DOHH2 (cell line): ENCODE measurements around the gene ANKRD40CL.

Source experiments
- EZH2phosphoT487 ChIP-seq: fragments of 200-600 bp; sonication (generic); IDR thresholded peaks from 2 replicates; pipeline ENCODE4 v1.6.1; 2017; ENCODE audit warnings: borderline replicate concordance, mild to moderate bottlenecking, antibody characterized with exemption, low read length, moderate library complexity, mixed read lengths
- TF ChIP-seq, protein P1 (sequence below): fragments of 200-600 bp; sonication (generic); IDR thresholded peaks from one replicate; pipeline ENCODE4 v1.5.1; 2014; ENCODE audit warnings: antibody characterized with exemption, mild to moderate bottlenecking, low read depth, low read length; ENCODE audit not compliant: poor library complexity, severe bottlenecking

DNA sequence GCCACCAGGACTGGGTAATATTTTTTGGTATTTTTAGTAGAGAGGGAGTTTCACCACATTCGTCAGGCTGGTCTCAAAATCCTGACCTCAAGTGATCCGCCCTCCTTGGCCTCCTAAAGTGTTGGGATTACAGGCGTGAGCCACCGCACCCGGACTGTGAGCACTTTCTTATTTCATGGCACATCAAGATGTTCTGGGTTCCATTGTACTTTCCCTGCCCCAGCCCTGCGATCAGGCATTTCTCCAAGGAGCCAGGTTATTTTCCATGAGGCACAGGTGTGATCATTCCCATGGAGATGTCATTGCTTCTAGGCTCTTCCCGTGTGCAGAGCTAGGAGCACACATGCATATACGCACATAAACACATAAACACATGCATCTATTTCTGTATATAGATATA is 2.6 kb upstream of the ANKRD40CL start:
- TF ChIP-seq, protein P1, sequence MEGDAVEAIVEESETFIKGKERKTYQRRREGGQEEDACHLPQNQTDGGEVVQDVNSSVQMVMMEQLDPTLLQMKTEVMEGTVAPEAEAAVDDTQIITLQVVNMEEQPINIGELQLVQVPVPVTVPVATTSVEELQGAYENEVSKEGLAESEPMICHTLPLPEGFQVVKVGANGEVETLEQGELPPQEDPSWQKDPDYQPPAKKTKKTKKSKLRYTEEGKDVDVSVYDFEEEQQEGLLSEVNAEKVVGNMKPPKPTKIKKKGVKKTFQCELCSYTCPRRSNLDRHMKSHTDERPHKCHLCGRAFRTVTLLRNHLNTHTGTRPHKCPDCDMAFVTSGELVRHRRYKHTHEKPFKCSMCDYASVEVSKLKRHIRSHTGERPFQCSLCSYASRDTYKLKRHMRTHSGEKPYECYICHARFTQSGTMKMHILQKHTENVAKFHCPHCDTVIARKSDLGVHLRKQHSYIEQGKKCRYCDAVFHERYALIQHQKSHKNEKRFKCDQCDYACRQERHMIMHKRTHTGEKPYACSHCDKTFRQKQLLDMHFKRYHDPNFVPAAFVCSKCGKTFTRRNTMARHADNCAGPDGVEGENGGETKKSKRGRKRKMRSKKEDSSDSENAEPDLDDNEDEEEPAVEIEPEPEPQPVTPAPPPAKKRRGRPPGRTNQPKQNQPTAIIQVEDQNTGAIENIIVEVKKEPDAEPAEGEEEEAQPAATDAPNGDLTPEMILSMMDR = no peak
- TF ChIP-seq EZH2phosphoT487 = no peak
